Naive thymus-derived CD4-positive, alpha-beta T cell (primary cell): ENCODE data around the gene PRKAG2. TPM values are rescaled to one million over a fixed set of nuclear protein-coding genes. Genes with fewer than 3 reads are reported as not detected.
A peak's percentile ranks its signal among the peaks of the same experiment; 100 is the strongest.
"Not testable (repeated sequence)": the region's sequence is repeated elsewhere in the genome, so short reads cannot be mapped to it uniquely, and the experiment has no call there.

Experiments used
- ATAC-seq: fragments of 150-1000 bp; cut with Tn5 transposase; 2 replicates; pipeline ENCODE4 v1.10.0; 2021; ENCODE audit warnings: mild to moderate bottlenecking, moderate library complexity
- CTCF ChIA-PET: fragments of 350-600 bp; sonication (Branson Sonifier 250); formaldehyde crosslinking; loops from one replicate; lab custom pipeline; 2021; ENCODE audit warnings: antibody characterized with exemption; lab: Charles Lee
- POLR2A ChIA-PET: fragments of 350-600 bp; sonication (Branson Sonifier 250); formaldehyde crosslinking; loops from one replicate; lab custom pipeline; 2021; ENCODE audit warnings: antibody characterized with exemption, inconsistent platforms; lab: Charles Lee
- DNase-seq, 9 donors: peaks; one replicate each; pipeline versions ENCODE4 v3.0.0 to v3.0.0-alpha.2; 2020 to 2022; ENCODE audit warnings: mixed read lengths in 1 of 9
- H3K27ac ChIP-seq: one replicate; pipeline ENCODE4 v1.7.0; 2013; ENCODE audit warnings: mild to moderate bottlenecking, low read depth, low read length, moderate library complexity
- H3K27me3 ChIP-seq, 2 donors: one replicate each; pipeline ENCODE4 v1.7.0; 2013; ENCODE audit warnings: low read length in 2 of 2, mild to moderate bottlenecking in 2 of 2, moderate library complexity in 2 of 2; ENCODE audit not compliant: control insufficient read depth in 2 of 2, insufficient read depth in 2 of 2
- H3K36me3 ChIP-seq, 3 experiments: 1 replicate in 2 of 3; 2 replicates in 1 of 3; pipeline ENCODE4 v1.7.0; 2013; ENCODE audit warnings: low read length in 3 of 3, mild to moderate bottlenecking in 3 of 3, moderate library complexity in 1 of 3; ENCODE audit not compliant: insufficient read depth in 3 of 3, control insufficient read depth in 2 of 3
- H3K4me1 ChIP-seq, 2 donors: one replicate each; pipeline ENCODE4 v1.7.0; 2013; ENCODE audit warnings: low read length in 2 of 2, mild to moderate bottlenecking in 2 of 2, moderate library complexity in 1 of 2; ENCODE audit not compliant: control insufficient read depth in 2 of 2, insufficient read depth in 2 of 2
- H3K4me3 ChIP-seq: 2 replicates; pipeline ENCODE4 v1.7.0; 2013; ENCODE audit warnings: mild to moderate bottlenecking, low read length
- H3K9me3 ChIP-seq, 3 experiments: 1 replicate in 2 of 3; 2 replicates in 1 of 3; pipeline ENCODE4 v1.7.0; 2013; ENCODE audit warnings: low read length in 3 of 3; ENCODE audit not compliant: control insufficient read depth in 2 of 3
- H3K27ac Mint-ChIP-seq, 9 donors: one replicate each; pipeline ENCODE4 v1.8.0; 2020 to 2022; ENCODE audit warnings: mixed read lengths in 9 of 9, mild to moderate bottlenecking in 8 of 9, moderate library complexity in 5 of 9, inconsistent platforms in 2 of 9
- H3K27me3 Mint-ChIP-seq, 5 donors: one replicate each; pipeline ENCODE4 v1.8.0; 2021 to 2022; ENCODE audit warnings: mixed read lengths in 5 of 5, mild to moderate bottlenecking in 1 of 5
- H3K36me3 Mint-ChIP-seq, 5 donors: one replicate each; pipeline ENCODE4 v1.8.0; 2020 to 2022; ENCODE audit warnings: mixed read lengths in 5 of 5, mild to moderate bottlenecking in 3 of 5, inconsistent platforms in 1 of 5
- H3K4me1 Mint-ChIP-seq, 7 donors: one replicate each; pipeline ENCODE4 v1.8.0; 2020 to 2022; ENCODE audit warnings: mixed read lengths in 7 of 7, mild to moderate bottlenecking in 3 of 7, inconsistent platforms in 1 of 7
- H3K4me3 Mint-ChIP-seq, 10 donors: one replicate each; pipeline ENCODE4 v1.8.0; 2020 to 2022; ENCODE audit warnings: mild to moderate bottlenecking in 10 of 10, mixed read lengths in 10 of 10, moderate library complexity in 6 of 10, inconsistent platforms in 2 of 10
- H3K9me3 Mint-ChIP-seq, 11 donors: one replicate each; pipeline ENCODE4 v1.8.0; 2020 to 2022; ENCODE audit warnings: mixed read lengths in 11 of 11, mild to moderate bottlenecking in 4 of 11, inconsistent platforms in 1 of 11, moderate library complexity in 1 of 11
- intact Hi-C, 2 donors: fragments of 100-400 bp; cut with micrococcal nuclease; formaldehyde crosslinking; loops; one replicate each; pipeline ENCODE4 v1.15.1; 2023
- polyA plus RNA-seq, 2 donors: library from polyadenylated mRNA; unstranded; fragments of 300-500 nt; fragmentation: Illumina TruSeq; gene quantifications; one replicate each; pipeline ENCODE4 v1.2.3, GENCODE V29; 2021
- total RNA-seq, 6 experiments: library from RNA in 5 of 6; stranded (reverse) in 5 of 6; gene quantifications; 1 replicate in 5 of 6; 2 replicates in 1 of 6; pipeline ENCODE4 v1.2.3 and lab custom pipeline; 2021 to 2026

Gene PRKAG2
- total and polyA plus RNA-seq, 7 experiments from 2014 or later: 15.0 to 74.4 (median 55.7) TPM

GRCh38 chr7:151748733-151749132, 128.2 kb downstream of the PRKAG2 start:
- H3K27ac Mint-ChIP-seq: no peak overlapping the region
- ChIA-PET POLR2A (no interaction called here), CTCF (interaction anchor here (1.2 kb wide), 1 partner anchor 11 kb away, joined by 3 read pairs; no protein-coding TSS in a partner anchor)
- peaks cover 0 to 22% (median 10%) of the 10 kb centered on the region in 7 donors for H3K4me1 Mint-ChIP-seq
- no peak for DNase-seq
- peaks cover 0 to 9% of the 10 kb centered on the region in 2 donors for H3K4me1 ChIP-seq
- H3K9me3 Mint-ChIP-seq: peaks cover 0 to 2% (median 0%) of the 10 kb centered on the region in 11 donors
- H3K36me3 Mint-ChIP-seq: peaks cover 0 to 29% (median 15%) of the 10 kb centered on the region in 5 donors
- no peak overlapping the region for H3K27ac ChIP-seq
- no peak overlapping the region for H3K4me3 Mint-ChIP-seq
- no peaks in the 10 kb centered on the region for H3K27me3 ChIP-seq
- intact Hi-C loops: no loop called here
- H3K4me3 ChIP-seq: no peak overlapping the region
- H3K9me3 ChIP-seq: no peaks in the 10 kb centered on the region
- ATAC-seq: no peak
- H3K27me3 Mint-ChIP-seq: no peaks in the 10 kb centered on the region
- no peaks in the 10 kb centered on the region for H3K36me3 ChIP-seq

GRCh38 chr7:151748021-151748420, 128.9 kb downstream of the PRKAG2 start:
- Mint-ChIP-seq H3K4me1 (peaks cover 5 to 25% (median 17%) of the 10 kb centered on the region in 7 donors), H3K36me3 (peaks cover 0 to 34% (median 15%) of the 10 kb centered on the region in 5 donors)
- H3K4me3 Mint-ChIP-seq, intact Hi-C loops, H3K27me3 Mint-ChIP-seq, H3K27ac Mint-ChIP-seq, ATAC-seq, H3K36me3 ChIP-seq, DNase-seq, H3K4me3 ChIP-seq, H3K27ac ChIP-seq, H3K27me3 ChIP-seq, H3K9me3 ChIP-seq, H3K9me3 Mint-ChIP-seq: not testable (repeated sequence)
- H3K4me1 ChIP-seq: peaks cover 0 to 15% of the 10 kb centered on the region in 2 donors
- CTCF ChIA-PET: interaction anchor here (0.6 to 0.8 kb wide), 2 partner anchors 34 to 221 kb away, joined by 3 to 4 read pairs; no protein-coding TSS in a partner anchor
- POLR2A ChIA-PET: interaction anchor here (0.7 kb wide), 1 partner anchor 491 kb away, joined by 3 read pairs; no protein-coding TSS in a partner anchor

GRCh38 chr7:151745706-151746105, 131.2 kb downstream of the PRKAG2 start:
- POLR2A ChIA-PET: no interaction called here
- peaks cover 0 to 24% (median 5%) of the 10 kb centered on the region in 5 donors for H3K36me3 Mint-ChIP-seq
- no peak overlapping the region for H3K4me3 ChIP-seq
- no peak overlapping the region for H3K27ac ChIP-seq
- no peaks in the 10 kb centered on the region for H3K36me3 ChIP-seq
- no peak overlapping the region for H3K27ac Mint-ChIP-seq
- peaks cover 0 to 19% of the 10 kb centered on the region in 2 donors for H3K4me1 ChIP-seq
- peaks cover 6 to 29% (median 21%) of the 10 kb centered on the region in 7 donors for H3K4me1 Mint-ChIP-seq
- DNase-seq (no peak), ATAC-seq (no peak)
- H3K9me3 Mint-ChIP-seq: peaks cover 0 to 2% (median 0%) of the 10 kb centered on the region in 11 donors
- H3K27me3 ChIP-seq: no peaks in the 10 kb centered on the region
- H3K9me3 ChIP-seq: no peaks in the 10 kb centered on the region
- CTCF ChIA-PET: no interaction called here
- intact Hi-C loops: no loop called here
- H3K27me3 Mint-ChIP-seq: no peaks in the 10 kb centered on the region
- H3K4me3 Mint-ChIP-seq: no peak overlapping the region

- intact Hi-C loops: no loop called here
- no peaks in the 10 kb centered on the region for H3K36me3 ChIP-seq
- peaks cover 0 to 19% of the 10 kb centered on the region in 2 donors for H3K4me1 ChIP-seq
- ATAC-seq: peak; percentile 90
- DNase-seq: no peak
- Mint-ChIP-seq H3K27me3 (no peaks in the 10 kb centered on the region), H3K4me3 (peak overlapping the region in 1 of 10 donors; percentile 54), H3K4me1 (peaks cover 6 to 29% (median 21%) of the 10 kb centered on the region in 7 donors), H3K9me3 (peaks cover 0 to 1% (median 0%) of the 10 kb centered on the region in 11 donors), H3K36me3 (peaks cover 0 to 21% (median 9%) of the 10 kb centered on the region in 5 donors), H3K27ac (no peak overlapping the region)
- H3K27ac ChIP-seq: no peak overlapping the region
- ChIA-PET CTCF (interaction anchor here (1.1 kb wide), 1 partner anchor 15 kb away, joined by 3 read pairs; no protein-coding TSS in a partner anchor), POLR2A (no interaction called here)
- no peaks in the 10 kb centered on the region for H3K27me3 ChIP-seq
- no peaks in the 10 kb centered on the region for H3K9me3 ChIP-seq
- H3K4me3 ChIP-seq: no peak overlapping the region
Observed at GRCh38 chr7:151744656-151745638, 132.0 kb downstream of the PRKAG2 start.

- Mint-ChIP-seq H3K4me3 (peak overlapping the region in 1 of 10 donors; percentile 41), H3K27ac (no peak overlapping the region), H3K9me3 (peaks cover 0 to 1% (median 0%) of the 10 kb centered on the region in 11 donors), H3K36me3 (peaks cover 0 to 17% (median 6%) of the 10 kb centered on the region in 5 donors), H3K27me3 (no peaks in the 10 kb centered on the region), H3K4me1 (peaks cover 6 to 26% (median 23%) of the 10 kb centered on the region in 7 donors)
- ATAC-seq (no peak), DNase-seq (no peak)
- Histone ChIP-seq H3K36me3 (no peaks in the 10 kb centered on the region), H3K4me3 (no peak overlapping the region), H3K27ac (no peak overlapping the region), H3K9me3 (no peaks in the 10 kb centered on the region), H3K27me3 (no peaks in the 10 kb centered on the region), H3K4me1 (peaks cover 0 to 19% of the 10 kb centered on the region in 2 donors)
- ChIA-PET POLR2A (no interaction called here), CTCF (interaction anchor here (1.1 kb wide), 1 partner anchor 15 kb away, joined by 3 read pairs; no protein-coding TSS in a partner anchor)
- intact Hi-C loops: no loop called here
Observed at GRCh38 chr7:151744051-151744580, 132.8 kb downstream of the PRKAG2 start.

GRCh38 chr7:151743481-151743983, 133.4 kb downstream of the PRKAG2 start:
- intact Hi-C loops: no loop called here
- peak overlapping the region in 1 of 9 donors; percentile 38 for H3K27ac Mint-ChIP-seq
- no peaks in the 10 kb centered on the region for H3K9me3 Mint-ChIP-seq
- ATAC-seq (no peak), DNase-seq (no peak)
- H3K4me3 Mint-ChIP-seq: peak overlapping the region in 3 of 10 donors; percentile 32 to 41 (median 38)
- H3K27me3 Mint-ChIP-seq: no peaks in the 10 kb centered on the region
- H3K4me1 ChIP-seq: peaks cover 0 to 19% of the 10 kb centered on the region in 2 donors
- H3K27ac ChIP-seq: no peak overlapping the region
- POLR2A ChIA-PET: no interaction called here
- peaks cover 0 to 13% (median 5%) of the 10 kb centered on the region in 5 donors for H3K36me3 Mint-ChIP-seq
- CTCF ChIA-PET: no interaction called here
- H3K4me1 Mint-ChIP-seq: peaks cover 6 to 26% (median 22%) of the 10 kb centered on the region in 7 donors
- H3K36me3 ChIP-seq: no peaks in the 10 kb centered on the region
- H3K4me3 ChIP-seq: no peak overlapping the region
- no peaks in the 10 kb centered on the region for H3K9me3 ChIP-seq
- H3K27me3 ChIP-seq: no peaks in the 10 kb centered on the region
